DMS153 (cell line): ENCODE results near the gene CREB3L4.
"Not testable (repeated sequence)": the region's sequence is repeated elsewhere in the genome, so short reads cannot be mapped to it uniquely, and the experiment has no call there.

ENCODE experiments used
- DNase-seq: peaks from one replicate; lab custom pipeline; 2025; lab: John Stamatoyannopoulos, UW

Gene CREB3L4

GRCh38 chr1:153984123-153984894 is 16.6 kb downstream of the CREB3L4 start:
- no peak for DNase-seq

- no peak for DNase-seq
These were observed 17.7 kb downstream of the CREB3L4 start for GRCh38 chr1:153985341-153985912.

GRCh38 chr1:153985941-153986761 is 18.4 kb downstream of the CREB3L4 start, which contains the start of gene RAB13:
RAB13 (minus strand) TSS chr1:153986339; CDS start chr1:153986236, 103 bp downstream.
- peak; percentile 62 for DNase-seq

- no peak for DNase-seq
These were observed 19.9 kb downstream of the CREB3L4 start for GRCh38 chr1:153987621-153988020.

GRCh38 chr1:153990468-153991150 is 22.9 kb downstream of the CREB3L4 start, which contains the start of gene RPS27:
RPS27 (plus strand) TSS chr1:153990762; CDS start chr1:153990797, 35 bp downstream.
- DNase-seq = peak; percentile 99

- no peak for DNase-seq
These were observed 23.5 kb downstream of the CREB3L4 start for GRCh38 chr1:153991151-153991630.

- no peak for DNase-seq
These were observed 24.1 kb downstream of the CREB3L4 start for GRCh38 chr1:153991806-153992205.

GRCh38 chr1:153995202-153995601 is 27.5 kb downstream of the CREB3L4 start:
- no peak for DNase-seq

- no peak for DNase-seq
These were observed 27.9 kb downstream of the CREB3L4 start for GRCh38 chr1:153995640-153996039.

- not testable (repeated sequence) for DNase-seq
These were observed 29.2 kb downstream of the CREB3L4 start for GRCh38 chr1:153996882-153997281.

- no peak for DNase-seq
These were observed 32.7 kb downstream of the CREB3L4 start for GRCh38 chr1:154000420-154000819.

GRCh38 chr1:154006136-154006535 is 38.4 kb downstream of the CREB3L4 start:
- DNase-seq = no peak

GRCh38 chr1:154012129-154012528 is 44.4 kb downstream of the CREB3L4 start:
- no peak for DNase-seq

- not testable (repeated sequence) for DNase-seq
These were observed 44.8 kb downstream of the CREB3L4 start for GRCh38 chr1:154012543-154012942.

GRCh38 chr1:154014154-154014907 is 46.6 kb downstream of the CREB3L4 start:
- no peak for DNase-seq

- no peak for DNase-seq
These were observed 51.6 kb downstream of the CREB3L4 start for GRCh38 chr1:154019269-154019668.

GRCh38 chr1:154019940-154020339 is 52.2 kb downstream of the CREB3L4 start:
- DNase-seq = no peak
